Measurements from ENCODE around the gene PRUNE2.
"Not testable (repeated sequence)": the region's sequence is repeated elsewhere in the genome, so short reads cannot be mapped to it uniquely, and the experiment has no call there.

PRUNE2 gene

GRCh38 chr9:76793784-76794431 lies 112.0 kb downstream of the PRUNE2 start:
- DNase-seq: no peak

GRCh38 chr9:76789840-76790239 lies 116.1 kb downstream of the PRUNE2 start:
- DNase-seq: no peak

- DNase-seq: no peak
Observed at GRCh38 chr9:76787677-76788076, 118.2 kb downstream of the PRUNE2 start.

- no peak for DNase-seq
Observed at GRCh38 chr9:76785501-76785900, 120.4 kb downstream of the PRUNE2 start.

GRCh38 chr9:76784881-76785280 lies 121.0 kb downstream of the PRUNE2 start:
- DNase-seq: no peak

GRCh38 chr9:76772686-76773445 lies 133.0 kb downstream of the PRUNE2 start:
- no peak for DNase-seq

- no peak for DNase-seq
Observed at GRCh38 chr9:76766126-76766525, 139.8 kb downstream of the PRUNE2 start.

- DNase-seq: no peak
Observed at GRCh38 chr9:76764138-76764537, 141.8 kb downstream of the PRUNE2 start, which contains the start of gene PCA3. Gene PCA3 (plus strand): TSS chr9:76764438.

GRCh38 chr9:76761448-76761847 lies 144.5 kb downstream of the PRUNE2 start:
- DNase-seq: no peak

GRCh38 chr9:76759732-76760131 lies 146.2 kb downstream of the PRUNE2 start:
- peak; percentile 25 for DNase-seq

GRCh38 chr9:76758476-76758875 lies 147.4 kb downstream of the PRUNE2 start:
- DNase-seq: no peak

GRCh38 chr9:76756941-76757673 lies 148.8 kb downstream of the PRUNE2 start:
- no peak for DNase-seq

- peak; percentile 79 for DNase-seq
Observed at GRCh38 chr9:76756268-76756640, 149.7 kb downstream of the PRUNE2 start.

- no peak for DNase-seq
Observed at GRCh38 chr9:76751001-76751400, 154.9 kb downstream of the PRUNE2 start.

- no peak for DNase-seq
Observed at GRCh38 chr9:76744336-76744735, 161.6 kb downstream of the PRUNE2 start.

GRCh38 chr9:76743931-76744330 lies 162.0 kb downstream of the PRUNE2 start:
- DNase-seq: no peak

- DNase-seq: not testable (repeated sequence)
Observed at GRCh38 chr9:76742890-76743289, 163.0 kb downstream of the PRUNE2 start.

GRCh38 chr9:76741524-76741923 lies 164.4 kb downstream of the PRUNE2 start:
- DNase-seq: no peak

GRCh38 chr9:76738402-76738801 lies 167.5 kb downstream of the PRUNE2 start:
- no peak for DNase-seq

GRCh38 chr9:76737154-76737902 lies 168.6 kb downstream of the PRUNE2 start:
- DNase-seq: no peak

GRCh38 chr9:76734716-76735115 lies 171.2 kb downstream of the PRUNE2 start:
- no peak for DNase-seq

- no peak for DNase-seq
Observed at GRCh38 chr9:76733096-76733495, 172.8 kb downstream of the PRUNE2 start.

GRCh38 chr9:76732341-76732958 lies 173.5 kb downstream of the PRUNE2 start:
- no peak for DNase-seq
